ENCODE data around the gene CTSK. TPM values are rescaled to one million over a fixed set of nuclear protein-coding genes. Genes with fewer than 3 reads are reported as not detected.

CTSK gene
- total and polyA plus RNA-seq, 2 of the 4 experiments (the other 2 are of a cell fraction) = 7.7 to 15.1 TPM

DNA sequence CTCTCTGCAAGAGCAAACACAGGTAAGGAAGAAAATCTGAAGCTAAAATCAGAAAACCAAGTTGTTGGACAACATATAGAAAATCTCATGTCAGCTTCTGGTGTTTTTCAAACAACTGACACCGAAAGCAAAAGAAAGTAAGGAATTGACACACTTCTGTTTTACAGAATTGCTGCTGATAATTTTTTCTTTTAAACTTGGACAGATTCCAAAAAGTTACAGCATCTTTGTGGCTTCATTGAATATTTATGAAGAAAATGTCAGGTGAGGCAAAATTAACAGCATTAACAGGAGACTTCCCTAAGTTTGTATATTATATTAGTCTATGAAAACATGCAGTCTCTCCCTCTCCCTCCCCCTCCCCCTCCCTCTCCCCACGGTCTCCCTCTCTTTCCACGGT is 27.6 kb downstream of the CTSK start:
- Histone ChIP-seq H2AFZ (replicated peaks; ENCODE audit: low read length, poor library complexity) (no peak overlapping the region), H2BK5ac (ENCODE audit: low read depth, low read length, poor library complexity, severe bottlenecking) (no peak overlapping the region), H3K4me1 (ENCODE audit: control insufficient read depth, insufficient read depth, low read length) (no peaks in the 10 kb centered on the region), H3K79me1 (ENCODE audit: low read depth in 1 of 2, low read length in 2 of 2) (no peaks in the 10 kb centered on the region), H3K9me1 (ENCODE audit: insufficient read depth, low read length) (no peaks in the 10 kb centered on the region), H2BK120ac (ENCODE audit: low read depth, low read length) (no peak overlapping the region), H4K8ac (ENCODE audit: low read depth in 2 of 2, low read length in 2 of 2) (no peak overlapping the region), H4K91ac (ENCODE audit: insufficient read depth, low read depth, low read length) (no peak overlapping the region), H2BK20ac (ENCODE audit: low read depth, low read length) (no peak overlapping the region), H2BK15ac (ENCODE audit: low read depth, low read length) (no peak overlapping the region), H3K4me2 (ENCODE audit: low read depth, low read length) (no peak overlapping the region), H3K4me3 (ENCODE audit: insufficient read depth, low read depth, low read length) (no peak overlapping the region), H3K23ac (ENCODE audit: low read depth, low read length) (no peak overlapping the region), H3K27ac (ENCODE audit: insufficient read depth, low read length) (no peak overlapping the region), H3K36me3 (ENCODE audit: control insufficient read depth, insufficient read depth, low read length) (no peaks in the 10 kb centered on the region), H4K5ac (ENCODE audit: low read depth, low read length) (no peak overlapping the region), H4K20me1 (ENCODE audit: insufficient read depth, low read length) (no peaks in the 10 kb centered on the region), H3K27me3 (ENCODE audit: control insufficient read depth, insufficient read depth, low read length) (no peaks in the 10 kb centered on the region), H3K9ac (ENCODE audit: low read depth, low read length) (no peak overlapping the region), H3K14ac (replicated peaks; ENCODE audit: low read depth, low read length) (no peak overlapping the region), H3K4ac (ENCODE audit: low read depth, low read length) (no peak overlapping the region), H3K9me3 (ENCODE audit: control insufficient read depth, insufficient read depth, low read length) (no peaks in the 10 kb centered on the region), H2AK5ac (ENCODE audit: low read depth, low read length) (no peak overlapping the region), H3K18ac (ENCODE audit: low read depth, low read length) (no peak overlapping the region), H3K56ac (ENCODE audit: extremely low read depth, insufficient read depth, low read length) (no peak overlapping the region), H2AK9ac (replicated peaks; ENCODE audit: low read depth, low read length, poor library complexity) (no peak overlapping the region)
- ATAC-seq (ENCODE audit: low read depth) = no peak
- in situ Hi-C loops (cut with MboI; ENCODE audit: low sequenced_read_pairs) = no loop called here
- BruUV-seq (replicated peaks) = no TSS peak
- ChIA-PET CTCF (no interaction called here), POLR2A (ENCODE audit: unreplicated experiment) (no interaction called here)
- dilution Hi-C loops (cut with HindIII; ENCODE audit: low sequenced_read_pairs, unreplicated experiment) = no loop called here
- no peak for TF ChIP-seq SMC3 (IDR thresholded peaks at IDR 0.05; ENCODE audit: low read depth, low read length)
- TF ChIP-seq MAZ (IDR thresholded peaks at IDR 0.05; ENCODE audit: borderline replicate concordance, low read depth, low read length) = no peak
- TF ChIP-seq, protein P1, sequence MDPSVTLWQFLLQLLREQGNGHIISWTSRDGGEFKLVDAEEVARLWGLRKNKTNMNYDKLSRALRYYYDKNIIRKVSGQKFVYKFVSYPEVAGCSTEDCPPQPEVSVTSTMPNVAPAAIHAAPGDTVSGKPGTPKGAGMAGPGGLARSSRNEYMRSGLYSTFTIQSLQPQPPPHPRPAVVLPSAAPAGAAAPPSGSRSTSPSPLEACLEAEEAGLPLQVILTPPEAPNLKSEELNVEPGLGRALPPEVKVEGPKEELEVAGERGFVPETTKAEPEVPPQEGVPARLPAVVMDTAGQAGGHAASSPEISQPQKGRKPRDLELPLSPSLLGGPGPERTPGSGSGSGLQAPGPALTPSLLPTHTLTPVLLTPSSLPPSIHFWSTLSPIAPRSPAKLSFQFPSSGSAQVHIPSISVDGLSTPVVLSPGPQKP (IDR thresholded peaks at IDR 0.05; ENCODE audit: borderline replicate concordance, low read depth, low read length) = no peak
- no peak for TF ChIP-seq CHD1 (IDR thresholded peaks at IDR 0.05; ENCODE audit: low read depth, low read length)
- no peak for TF ChIP-seq RFX5 (IDR thresholded peaks at IDR 0.05; ENCODE audit: low read depth, low read length)
- TF ChIP-seq FOS (IDR thresholded peaks at IDR 0.05; ENCODE audit: low read depth, low read length) = no peak
- no peak for TF ChIP-seq CEBPB (IDR thresholded peaks at IDR 0.05; ENCODE audit: low read depth, low read length)
- no peak for TF ChIP-seq RCOR1 (IDR thresholded peaks at IDR 0.05; ENCODE audit: insufficient replicate concordance, low read length)
- TF ChIP-seq, protein P2, sequence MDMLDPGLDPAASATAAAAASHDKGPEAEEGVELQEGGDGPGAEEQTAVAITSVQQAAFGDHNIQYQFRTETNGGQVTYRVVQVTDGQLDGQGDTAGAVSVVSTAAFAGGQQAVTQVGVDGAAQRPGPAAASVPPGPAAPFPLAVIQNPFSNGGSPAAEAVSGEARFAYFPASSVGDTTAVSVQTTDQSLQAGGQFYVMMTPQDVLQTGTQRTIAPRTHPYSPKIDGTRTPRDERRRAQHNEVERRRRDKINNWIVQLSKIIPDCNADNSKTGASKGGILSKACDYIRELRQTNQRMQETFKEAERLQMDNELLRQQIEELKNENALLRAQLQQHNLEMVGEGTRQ (IDR thresholded peaks at IDR 0.05; ENCODE audit: low read depth, low read length) = no peak
- TF ChIP-seq NFE2L2 (IDR thresholded peaks at IDR 0.05; ENCODE audit: low read depth, low read length) = no peak
- TF ChIP-seq BHLHE40 (IDR thresholded peaks at IDR 0.05; ENCODE audit: low read depth, low read length) = no peak
- TF ChIP-seq MAFK (IDR thresholded peaks at IDR 0.05; ENCODE audit: low read depth, low read length) = no peak
- no peak for TF ChIP-seq MXI1 (IDR thresholded peaks at IDR 0.05; ENCODE audit: borderline replicate concordance, low read depth, low read length)
- TF ChIP-seq POLR2A (IDR thresholded peaks at IDR 0.05; ENCODE audit: low read depth, low read length) = no peak
- no peak for TF ChIP-seq RAD21 (IDR thresholded peaks at IDR 0.05; ENCODE audit: low read length)
- TF ChIP-seq, protein P3, sequence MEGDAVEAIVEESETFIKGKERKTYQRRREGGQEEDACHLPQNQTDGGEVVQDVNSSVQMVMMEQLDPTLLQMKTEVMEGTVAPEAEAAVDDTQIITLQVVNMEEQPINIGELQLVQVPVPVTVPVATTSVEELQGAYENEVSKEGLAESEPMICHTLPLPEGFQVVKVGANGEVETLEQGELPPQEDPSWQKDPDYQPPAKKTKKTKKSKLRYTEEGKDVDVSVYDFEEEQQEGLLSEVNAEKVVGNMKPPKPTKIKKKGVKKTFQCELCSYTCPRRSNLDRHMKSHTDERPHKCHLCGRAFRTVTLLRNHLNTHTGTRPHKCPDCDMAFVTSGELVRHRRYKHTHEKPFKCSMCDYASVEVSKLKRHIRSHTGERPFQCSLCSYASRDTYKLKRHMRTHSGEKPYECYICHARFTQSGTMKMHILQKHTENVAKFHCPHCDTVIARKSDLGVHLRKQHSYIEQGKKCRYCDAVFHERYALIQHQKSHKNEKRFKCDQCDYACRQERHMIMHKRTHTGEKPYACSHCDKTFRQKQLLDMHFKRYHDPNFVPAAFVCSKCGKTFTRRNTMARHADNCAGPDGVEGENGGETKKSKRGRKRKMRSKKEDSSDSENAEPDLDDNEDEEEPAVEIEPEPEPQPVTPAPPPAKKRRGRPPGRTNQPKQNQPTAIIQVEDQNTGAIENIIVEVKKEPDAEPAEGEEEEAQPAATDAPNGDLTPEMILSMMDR (conservative IDR thresholded peaks at IDR 0.05; ENCODE audit: low read depth, low read length) = no peak
- DNase-seq = no peak
- intact Hi-C loops (cut with micrococcal nuclease) = loop anchor here (10.0 kb wide), 1 partner anchor 836 kb away; no protein-coding TSS in a partner anchor
- WGBS, 2 experiments (ENCODE audit: extremely low coverage in 2 of 2, insufficient read length in 1 of 2) = no CpG with 5 or more reads among the region's 3 CpGs

Data from IMR-90 (cell line).